GM04503 (cell line): Measurements from ENCODE around the gene PLEKHA3.
"Not testable (repeated sequence)": the region's sequence is repeated elsewhere in the genome, so short reads cannot be mapped to it uniquely, and the experiment has no call there.

ENCODE experiments used
- DNase-seq: peaks from one replicate; pipeline ENCODE4 v3.0.0-alpha.2; 2012; ENCODE audit warnings: low read depth

PLEKHA3 gene

GRCh38 chr2:178523596-178524134, 43.4 kb downstream of the PLEKHA3 start:
- DNase-seq = no peak

- not testable (repeated sequence) for DNase-seq
Observed at GRCh38 chr2:178525010-178525409, 44.8 kb downstream of the PLEKHA3 start.

GRCh38 chr2:178525460-178525859, 45.2 kb downstream of the PLEKHA3 start:
- not testable (repeated sequence) for DNase-seq

GRCh38 chr2:178526256-178526655, 46.0 kb downstream of the PLEKHA3 start:
- no peak for DNase-seq

- DNase-seq = no peak
Observed at GRCh38 chr2:178527592-178527991, 47.3 kb downstream of the PLEKHA3 start.

- DNase-seq = no peak
Observed at GRCh38 chr2:178528647-178529046, 48.4 kb downstream of the PLEKHA3 start.

DNA sequence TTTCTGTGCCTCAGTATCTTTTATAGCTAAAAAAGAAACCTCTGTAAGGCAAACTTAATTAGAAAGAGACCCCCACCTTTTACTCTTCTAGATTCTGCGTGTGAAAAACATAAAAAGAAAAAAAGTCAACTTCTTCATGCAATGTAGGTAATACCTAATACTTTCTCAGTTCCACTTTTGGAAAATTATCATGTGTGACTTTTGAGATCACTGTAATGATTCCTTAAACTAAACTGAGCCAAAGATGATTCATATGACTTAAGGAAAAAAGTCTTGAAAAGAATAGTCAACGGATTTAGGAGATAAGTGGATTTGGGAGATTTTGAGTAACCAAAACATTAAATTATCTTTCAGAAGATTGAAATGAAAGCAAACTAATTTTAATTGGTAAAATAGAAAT, 48.9 kb downstream of the PLEKHA3 start:
- DNase-seq = no peak

DNA sequence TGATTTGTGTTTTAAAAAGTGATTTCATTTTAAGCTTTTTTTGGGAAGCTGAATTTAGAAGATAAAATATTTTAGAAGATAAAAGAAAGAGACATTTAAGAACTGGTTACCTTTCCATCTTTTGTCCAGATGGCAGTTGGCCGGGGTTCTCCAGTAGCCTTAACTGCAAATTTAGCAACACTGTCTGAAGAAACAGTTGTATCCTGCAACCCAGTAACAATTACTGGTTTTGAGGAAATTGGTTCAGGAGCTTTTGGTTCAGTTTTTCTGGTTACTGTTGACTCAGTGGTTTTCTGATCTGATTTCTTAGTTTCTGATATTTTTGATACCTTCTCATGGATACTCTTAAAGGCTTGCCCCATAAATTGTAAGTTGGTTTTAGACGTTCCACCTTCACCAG, 49.9 kb downstream of the PLEKHA3 start:
- no peak for DNase-seq

GRCh38 chr2:178530625-178531142, 50.4 kb downstream of the PLEKHA3 start:
- DNase-seq = no peak

- DNase-seq = no peak
Observed at GRCh38 chr2:178531168-178531567, 50.9 kb downstream of the PLEKHA3 start.

DNA sequence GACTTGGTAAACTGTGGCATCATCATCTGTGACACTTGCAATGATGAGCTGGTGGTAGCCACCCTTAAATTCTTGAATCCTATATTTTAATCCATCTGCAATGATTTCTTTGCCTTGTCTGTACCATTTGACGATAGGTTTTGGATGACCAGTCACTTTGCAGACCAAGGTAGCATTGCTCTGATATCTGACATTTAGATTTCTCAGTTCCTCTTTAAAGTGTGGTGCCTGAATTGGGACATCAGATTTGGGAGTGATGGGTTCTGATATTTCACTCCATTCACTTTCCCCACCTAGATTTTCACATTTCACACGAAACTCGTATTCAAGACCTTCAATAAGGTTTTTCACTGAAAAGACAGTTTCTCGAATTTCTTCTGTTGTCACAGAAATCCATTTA, 55.8 kb downstream of the PLEKHA3 start:
- DNase-seq = no peak

DNA sequence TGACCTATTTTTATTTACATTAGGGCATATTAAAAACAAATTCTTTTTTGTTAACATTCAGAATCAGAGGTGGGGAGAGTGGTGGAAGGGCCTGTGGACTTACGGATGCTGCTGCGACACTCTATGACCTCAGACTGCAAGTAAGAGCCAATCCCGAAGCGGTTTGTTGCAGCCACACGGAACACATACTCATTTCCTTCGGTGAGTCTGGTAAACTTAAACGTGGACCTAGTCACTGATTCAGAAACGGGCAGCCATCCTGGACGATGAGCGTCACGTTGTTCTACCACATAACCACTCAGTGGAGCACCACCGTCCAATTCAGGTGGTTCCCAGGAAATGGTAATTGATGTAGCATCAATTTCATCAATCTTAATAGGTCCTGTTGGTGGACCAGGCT, 61.9 kb downstream of the PLEKHA3 start:
- DNase-seq = no peak

GRCh38 chr2:178542569-178542968, 62.3 kb downstream of the PLEKHA3 start:
- no peak for DNase-seq

- DNase-seq = no peak
Observed at GRCh38 chr2:178550352-178550751, 70.1 kb downstream of the PLEKHA3 start.

DNA sequence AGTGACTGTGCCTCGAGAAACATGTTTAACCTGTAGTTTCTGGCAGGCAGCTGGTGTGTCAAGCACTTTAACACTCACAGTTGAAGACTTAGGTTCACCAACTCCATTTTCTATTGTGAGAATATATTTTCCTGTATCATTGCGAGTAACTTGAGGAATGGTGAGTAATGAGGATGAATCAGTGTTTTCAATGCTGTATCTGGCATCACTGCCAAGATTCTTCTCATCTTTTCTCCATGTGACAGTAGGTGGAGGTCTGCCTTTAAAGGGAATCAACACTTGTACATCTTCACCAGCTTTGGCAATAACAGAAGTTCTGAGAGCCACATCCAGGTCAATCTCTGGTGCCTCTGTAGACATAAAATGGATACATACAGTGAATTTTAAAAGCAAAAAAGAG, 72.8 kb downstream of the PLEKHA3 start:
- DNase-seq = peak; percentile 78
